ENCODE results near the gene UFL1. TPM values are rescaled to one million over a fixed set of nuclear protein-coding genes. Genes with fewer than 3 reads are reported as not detected.

The UFL1 gene
- total RNA-seq, 1 experiment from 2014 or later, result 12.7 TPM

DNA sequence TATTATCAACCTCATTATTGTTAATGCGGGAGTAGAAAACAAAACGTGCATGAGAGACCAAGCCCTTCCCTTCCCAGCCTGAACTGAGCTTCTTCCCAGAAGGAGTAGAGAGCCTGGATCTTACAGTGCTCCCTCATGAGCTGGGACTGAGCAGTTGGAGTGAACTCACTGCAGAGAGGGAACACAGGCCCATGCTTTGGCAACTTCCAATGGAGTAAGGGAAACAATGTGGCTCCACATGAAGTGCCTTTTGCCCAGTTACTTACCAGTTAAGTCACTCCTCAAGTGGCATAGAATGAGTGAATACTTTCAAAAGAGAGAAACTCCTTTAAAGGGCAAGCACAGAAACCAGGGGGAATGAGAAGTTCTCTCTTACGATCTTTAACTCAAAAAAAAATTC is 53.8 kb downstream of the UFL1 start:
- no peaks in the 10 kb centered on the region for H4K20me1 ChIP-seq (ENCODE audit: control insufficient read depth, insufficient read depth, insufficient read length)
- H2BK12ac ChIP-seq (ENCODE audit: insufficient read length, low read depth, low read length), result no peak overlapping the region
- H4K91ac ChIP-seq (ENCODE audit: insufficient read length, low read depth, low read length), result no peak overlapping the region
- Mint-ChIP-seq H3K4me1 (no peaks in the 10 kb centered on the region), H3K27ac (no peak overlapping the region), H3K4me3 (no peak overlapping the region), H3K27me3 (ENCODE audit: low read depth) (no peaks in the 10 kb centered on the region), H3K9me3 (peaks cover 7 to 11% of the 10 kb centered on the region in 2 experiments), H3K36me3 (ENCODE audit: insufficient read depth in 1 of 3, low read depth in 3 of 3) (peaks cover 2 to 10% (median 4%) of the 10 kb centered on the region in 3 experiments)
- H2BK15ac ChIP-seq (ENCODE audit: low read depth, low read length), result no peak overlapping the region
- DNase-seq, result no peak
- H3K79me1 ChIP-seq (ENCODE audit: insufficient read depth, low read depth, low read length, poor library complexity, severe bottlenecking), result no peaks in the 10 kb centered on the region
- H3K14ac ChIP-seq (ENCODE audit: insufficient read depth, low read length), result no peak overlapping the region
- no peaks in the 10 kb centered on the region for H3K4me1 ChIP-seq (ENCODE audit: insufficient read depth, low read length)
- no peak overlapping the region for H2BK5ac ChIP-seq (ENCODE audit: insufficient read length, low read length)
- H3K4ac ChIP-seq (ENCODE audit: low read depth, low read length), result no peak overlapping the region
- no peak overlapping the region for H3K56ac ChIP-seq (ENCODE audit: insufficient read length, low read depth, low read length)
- no peaks in the 10 kb centered on the region for H3K27me3 ChIP-seq (ENCODE audit: insufficient read depth, low read length)
- H3K27ac ChIP-seq (ENCODE audit: insufficient read length, low read depth, low read length), result no peak overlapping the region
- no peak overlapping the region for H4K5ac ChIP-seq (ENCODE audit: insufficient read length, low read depth, low read length)
- no peaks in the 10 kb centered on the region for H3K23me2 ChIP-seq (ENCODE audit: insufficient read length, low read depth, low read length, poor library complexity, severe bottlenecking)
- H2BK120ac ChIP-seq (ENCODE audit: low read depth, low read length, poor library complexity, severe bottlenecking), result no peak overlapping the region
- H3T11ph ChIP-seq (ENCODE audit: low read length), result no peak overlapping the region
- no peak overlapping the region for H3K9ac ChIP-seq (ENCODE audit: extremely low read depth, insufficient read length, low read length)
- H2AK5ac ChIP-seq (ENCODE audit: insufficient read length, low read length), result no peak overlapping the region
- no peaks in the 10 kb centered on the region for H3K9me3 ChIP-seq (ENCODE audit: control insufficient read depth, low read depth, low read length)
- no CpG with 5 or more reads among the region's 3 CpGs for WGBS (ENCODE audit: extremely low coverage, insufficient read length, low lambda C conversion rate)
- no peak overlapping the region for H3K18ac ChIP-seq (ENCODE audit: insufficient read length, low read depth, low read length)
- no peak overlapping the region for H2BK20ac ChIP-seq (ENCODE audit: low read depth, low read length, poor library complexity, severe bottlenecking)
- no peaks in the 10 kb centered on the region for H3K79me2 ChIP-seq (ENCODE audit: insufficient read depth, low read length)
- H3K4me2 ChIP-seq (ENCODE audit: insufficient read depth, insufficient read length, low read length), result no peak overlapping the region
- TF ChIP-seq, protein P1, sequence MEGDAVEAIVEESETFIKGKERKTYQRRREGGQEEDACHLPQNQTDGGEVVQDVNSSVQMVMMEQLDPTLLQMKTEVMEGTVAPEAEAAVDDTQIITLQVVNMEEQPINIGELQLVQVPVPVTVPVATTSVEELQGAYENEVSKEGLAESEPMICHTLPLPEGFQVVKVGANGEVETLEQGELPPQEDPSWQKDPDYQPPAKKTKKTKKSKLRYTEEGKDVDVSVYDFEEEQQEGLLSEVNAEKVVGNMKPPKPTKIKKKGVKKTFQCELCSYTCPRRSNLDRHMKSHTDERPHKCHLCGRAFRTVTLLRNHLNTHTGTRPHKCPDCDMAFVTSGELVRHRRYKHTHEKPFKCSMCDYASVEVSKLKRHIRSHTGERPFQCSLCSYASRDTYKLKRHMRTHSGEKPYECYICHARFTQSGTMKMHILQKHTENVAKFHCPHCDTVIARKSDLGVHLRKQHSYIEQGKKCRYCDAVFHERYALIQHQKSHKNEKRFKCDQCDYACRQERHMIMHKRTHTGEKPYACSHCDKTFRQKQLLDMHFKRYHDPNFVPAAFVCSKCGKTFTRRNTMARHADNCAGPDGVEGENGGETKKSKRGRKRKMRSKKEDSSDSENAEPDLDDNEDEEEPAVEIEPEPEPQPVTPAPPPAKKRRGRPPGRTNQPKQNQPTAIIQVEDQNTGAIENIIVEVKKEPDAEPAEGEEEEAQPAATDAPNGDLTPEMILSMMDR (conservative IDR thresholded peaks at IDR 0.05), result no peak
- no peak overlapping the region for H4K8ac ChIP-seq (replicated peaks; ENCODE audit: insufficient read length, low read depth, low read length)
- no peak overlapping the region for H2AFZ ChIP-seq (ENCODE audit: low read length)
- H3K23ac ChIP-seq (ENCODE audit: insufficient read length, low read depth, low read length), result no peak overlapping the region
